OCI-M1 (cell line): Measurements from ENCODE around the gene NAV2.
"Not testable (repeated sequence)": the region's sequence is repeated elsewhere in the genome, so short reads cannot be mapped to it uniquely, and the experiment has no call there.

Source experiments
- DNase-seq: peaks from one replicate; lab custom pipeline; 2025; lab: John Stamatoyannopoulos, UW

The NAV2 gene

GRCh38 chr11:20002312-20003216, 289.9 kb downstream of the NAV2 start:
- no peak for DNase-seq

- no peak for DNase-seq
Observed at GRCh38 chr11:20003351-20003750, 290.7 kb downstream of the NAV2 start.

- no peak for DNase-seq
Observed at GRCh38 chr11:20004866-20005265, 292.2 kb downstream of the NAV2 start.

GRCh38 chr11:20005747-20006146, 293.1 kb downstream of the NAV2 start:
- no peak for DNase-seq

GRCh38 chr11:20006618-20007017, 294.0 kb downstream of the NAV2 start:
- DNase-seq = not testable (repeated sequence)

GRCh38 chr11:20007386-20007785, 294.7 kb downstream of the NAV2 start:
- DNase-seq = no peak

GRCh38 chr11:20008190-20008870, 295.7 kb downstream of the NAV2 start:
- peak; percentile 45 for DNase-seq

GRCh38 chr11:20008871-20009644, 296.4 kb downstream of the NAV2 start:
- no peak for DNase-seq

GRCh38 chr11:20010156-20010850, 297.7 kb downstream of the NAV2 start:
- DNase-seq = no peak

GRCh38 chr11:20010851-20011225, 298.2 kb downstream of the NAV2 start:
- DNase-seq = no peak

- no peak for DNase-seq
Observed at GRCh38 chr11:20011307-20011951, 298.8 kb downstream of the NAV2 start.

- peak; percentile 69 for DNase-seq
Observed at GRCh38 chr11:20013346-20014066, 300.9 kb downstream of the NAV2 start.

- no peak for DNase-seq
Observed at GRCh38 chr11:20014067-20014402, 301.4 kb downstream of the NAV2 start.

GRCh38 chr11:20015101-20015500, 302.5 kb downstream of the NAV2 start:
- DNase-seq = no peak

- DNase-seq = no peak
Observed at GRCh38 chr11:20015529-20016427, 303.1 kb downstream of the NAV2 start.

GRCh38 chr11:20016526-20016925, 303.9 kb downstream of the NAV2 start:
- no peak for DNase-seq

GRCh38 chr11:20017320-20017719, 304.7 kb downstream of the NAV2 start:
- no peak for DNase-seq

- DNase-seq = no peak
Observed at GRCh38 chr11:20020198-20020597, 307.6 kb downstream of the NAV2 start.

- DNase-seq = no peak
Observed at GRCh38 chr11:20020716-20021115, 308.1 kb downstream of the NAV2 start.

- no peak for DNase-seq
Observed at GRCh38 chr11:20021212-20021611, 308.6 kb downstream of the NAV2 start.
